Measurements from ENCODE around the gene DMRT1. TPM values are rescaled to one million over a fixed set of nuclear protein-coding genes. Genes with fewer than 3 reads are reported as not detected.

The DMRT1 gene
- total and polyA plus RNA-seq, 9 of the 15 experiments (the other 6 are each of a cell fraction or from before 2014, with no cell fraction given), result not detected

DNA sequence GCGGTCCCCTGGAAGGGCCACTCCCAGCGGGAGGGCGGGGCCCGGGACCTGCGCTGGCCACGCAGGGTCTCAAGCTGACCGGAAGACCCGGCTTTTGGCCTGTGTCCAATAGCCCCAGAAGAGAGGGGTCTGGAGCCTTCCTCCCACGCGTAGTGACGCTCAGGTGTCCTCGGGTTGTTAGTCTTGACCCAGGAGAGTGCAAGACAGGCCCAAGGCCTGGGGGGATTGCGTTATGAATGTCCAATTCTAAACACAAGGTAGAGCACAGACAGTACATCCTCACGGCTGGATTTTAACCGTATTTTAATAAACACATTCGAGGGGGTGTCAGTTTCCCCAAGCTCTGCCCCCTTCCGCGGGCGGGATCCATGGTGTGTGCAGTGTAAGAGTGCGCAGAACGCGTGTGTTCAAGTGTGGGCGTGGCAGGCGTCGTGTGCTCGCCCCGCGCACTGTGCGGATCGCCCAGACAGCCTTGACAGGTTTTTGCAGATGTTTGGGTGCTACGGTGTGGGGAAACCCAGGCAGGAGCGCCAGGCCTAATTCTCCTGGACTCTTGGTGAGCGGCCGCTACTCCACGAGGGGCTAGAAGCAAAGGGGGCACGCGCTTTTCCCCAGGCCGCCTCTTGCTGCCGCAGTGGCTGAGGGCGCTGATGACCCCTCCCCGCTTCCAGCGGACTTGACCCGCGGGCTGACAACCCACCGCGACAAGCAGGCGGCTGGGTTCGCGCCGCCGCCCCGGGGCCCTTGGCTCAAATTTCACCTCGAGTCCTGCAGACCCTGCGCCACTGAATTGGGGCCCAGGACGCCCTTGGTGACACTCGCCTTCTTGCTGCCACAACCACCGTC, 128.9 kb downstream of the DMRT1 start:
- no TSS peak for BruUV-seq (replicated peaks)
- Histone ChIP-seq H3K9me3 (replicated peaks; ENCODE audit: control insufficient read depth, insufficient read depth, low read depth, low read length) (no peaks in the 10 kb centered on the region), H4K20me1 (replicated peaks; ENCODE audit: control insufficient read depth, insufficient read depth, low read length) (no peaks in the 10 kb centered on the region), H3K4me3 (no peak overlapping the region), H3K4me1 (replicated peaks in 1 of 2; ENCODE audit: control insufficient read depth in 2 of 2, insufficient read depth in 2 of 2, low read length in 2 of 2) (no peaks in the 10 kb centered on the region), H2AFZ (ENCODE audit: low read depth, low read length) (no peak overlapping the region), H3K27ac (ENCODE audit: extremely low read depth, low read depth, low read length) (no peak overlapping the region), H3K36me3 (ENCODE audit: control insufficient read depth, insufficient read depth, low read length) (no peaks in the 10 kb centered on the region), H3K4me2 (ENCODE audit: insufficient read depth, low read length) (no peak overlapping the region), H3K27me3 (ENCODE audit: control insufficient read depth in 2 of 2, insufficient read depth in 2 of 2, low read length in 2 of 2) (peaks cover 0 to 22% of the 10 kb centered on the region in 2 experiments; a peak in 2 of 5 replicates), H3K9me1 (ENCODE audit: control insufficient read depth, insufficient read depth, low read length) (no peaks in the 10 kb centered on the region), H3K79me2 (ENCODE audit: control insufficient read depth, insufficient read depth, low read length) (no peaks in the 10 kb centered on the region), H3K9ac (ENCODE audit: insufficient read depth in 1 of 2, low read depth in 2 of 2, low read length in 2 of 2) (no peak overlapping the region)
- ChIA-PET CTCF (ENCODE audit: low intra/inter-chr PET ratio) (no interaction called here), POLR2A (no interaction called here)
- 54% methylated on average over 27 of the region's 57 CpGs for WGBS (ENCODE audit: insufficient coverage, low coverage, missing lambda C conversion rate)
- no peak for ATAC-seq
- in situ Hi-C loops (cut with MboI), result no loop called here
- no peak for DNase-seq (ENCODE audit: extremely low read depth in 1 of 4, low spot score in 3 of 4)
- FAIRE-seq, result no peak
- intact Hi-C loops (cut with micrococcal nuclease), result no loop called here
- TF ChIP-seq, protein P1, sequence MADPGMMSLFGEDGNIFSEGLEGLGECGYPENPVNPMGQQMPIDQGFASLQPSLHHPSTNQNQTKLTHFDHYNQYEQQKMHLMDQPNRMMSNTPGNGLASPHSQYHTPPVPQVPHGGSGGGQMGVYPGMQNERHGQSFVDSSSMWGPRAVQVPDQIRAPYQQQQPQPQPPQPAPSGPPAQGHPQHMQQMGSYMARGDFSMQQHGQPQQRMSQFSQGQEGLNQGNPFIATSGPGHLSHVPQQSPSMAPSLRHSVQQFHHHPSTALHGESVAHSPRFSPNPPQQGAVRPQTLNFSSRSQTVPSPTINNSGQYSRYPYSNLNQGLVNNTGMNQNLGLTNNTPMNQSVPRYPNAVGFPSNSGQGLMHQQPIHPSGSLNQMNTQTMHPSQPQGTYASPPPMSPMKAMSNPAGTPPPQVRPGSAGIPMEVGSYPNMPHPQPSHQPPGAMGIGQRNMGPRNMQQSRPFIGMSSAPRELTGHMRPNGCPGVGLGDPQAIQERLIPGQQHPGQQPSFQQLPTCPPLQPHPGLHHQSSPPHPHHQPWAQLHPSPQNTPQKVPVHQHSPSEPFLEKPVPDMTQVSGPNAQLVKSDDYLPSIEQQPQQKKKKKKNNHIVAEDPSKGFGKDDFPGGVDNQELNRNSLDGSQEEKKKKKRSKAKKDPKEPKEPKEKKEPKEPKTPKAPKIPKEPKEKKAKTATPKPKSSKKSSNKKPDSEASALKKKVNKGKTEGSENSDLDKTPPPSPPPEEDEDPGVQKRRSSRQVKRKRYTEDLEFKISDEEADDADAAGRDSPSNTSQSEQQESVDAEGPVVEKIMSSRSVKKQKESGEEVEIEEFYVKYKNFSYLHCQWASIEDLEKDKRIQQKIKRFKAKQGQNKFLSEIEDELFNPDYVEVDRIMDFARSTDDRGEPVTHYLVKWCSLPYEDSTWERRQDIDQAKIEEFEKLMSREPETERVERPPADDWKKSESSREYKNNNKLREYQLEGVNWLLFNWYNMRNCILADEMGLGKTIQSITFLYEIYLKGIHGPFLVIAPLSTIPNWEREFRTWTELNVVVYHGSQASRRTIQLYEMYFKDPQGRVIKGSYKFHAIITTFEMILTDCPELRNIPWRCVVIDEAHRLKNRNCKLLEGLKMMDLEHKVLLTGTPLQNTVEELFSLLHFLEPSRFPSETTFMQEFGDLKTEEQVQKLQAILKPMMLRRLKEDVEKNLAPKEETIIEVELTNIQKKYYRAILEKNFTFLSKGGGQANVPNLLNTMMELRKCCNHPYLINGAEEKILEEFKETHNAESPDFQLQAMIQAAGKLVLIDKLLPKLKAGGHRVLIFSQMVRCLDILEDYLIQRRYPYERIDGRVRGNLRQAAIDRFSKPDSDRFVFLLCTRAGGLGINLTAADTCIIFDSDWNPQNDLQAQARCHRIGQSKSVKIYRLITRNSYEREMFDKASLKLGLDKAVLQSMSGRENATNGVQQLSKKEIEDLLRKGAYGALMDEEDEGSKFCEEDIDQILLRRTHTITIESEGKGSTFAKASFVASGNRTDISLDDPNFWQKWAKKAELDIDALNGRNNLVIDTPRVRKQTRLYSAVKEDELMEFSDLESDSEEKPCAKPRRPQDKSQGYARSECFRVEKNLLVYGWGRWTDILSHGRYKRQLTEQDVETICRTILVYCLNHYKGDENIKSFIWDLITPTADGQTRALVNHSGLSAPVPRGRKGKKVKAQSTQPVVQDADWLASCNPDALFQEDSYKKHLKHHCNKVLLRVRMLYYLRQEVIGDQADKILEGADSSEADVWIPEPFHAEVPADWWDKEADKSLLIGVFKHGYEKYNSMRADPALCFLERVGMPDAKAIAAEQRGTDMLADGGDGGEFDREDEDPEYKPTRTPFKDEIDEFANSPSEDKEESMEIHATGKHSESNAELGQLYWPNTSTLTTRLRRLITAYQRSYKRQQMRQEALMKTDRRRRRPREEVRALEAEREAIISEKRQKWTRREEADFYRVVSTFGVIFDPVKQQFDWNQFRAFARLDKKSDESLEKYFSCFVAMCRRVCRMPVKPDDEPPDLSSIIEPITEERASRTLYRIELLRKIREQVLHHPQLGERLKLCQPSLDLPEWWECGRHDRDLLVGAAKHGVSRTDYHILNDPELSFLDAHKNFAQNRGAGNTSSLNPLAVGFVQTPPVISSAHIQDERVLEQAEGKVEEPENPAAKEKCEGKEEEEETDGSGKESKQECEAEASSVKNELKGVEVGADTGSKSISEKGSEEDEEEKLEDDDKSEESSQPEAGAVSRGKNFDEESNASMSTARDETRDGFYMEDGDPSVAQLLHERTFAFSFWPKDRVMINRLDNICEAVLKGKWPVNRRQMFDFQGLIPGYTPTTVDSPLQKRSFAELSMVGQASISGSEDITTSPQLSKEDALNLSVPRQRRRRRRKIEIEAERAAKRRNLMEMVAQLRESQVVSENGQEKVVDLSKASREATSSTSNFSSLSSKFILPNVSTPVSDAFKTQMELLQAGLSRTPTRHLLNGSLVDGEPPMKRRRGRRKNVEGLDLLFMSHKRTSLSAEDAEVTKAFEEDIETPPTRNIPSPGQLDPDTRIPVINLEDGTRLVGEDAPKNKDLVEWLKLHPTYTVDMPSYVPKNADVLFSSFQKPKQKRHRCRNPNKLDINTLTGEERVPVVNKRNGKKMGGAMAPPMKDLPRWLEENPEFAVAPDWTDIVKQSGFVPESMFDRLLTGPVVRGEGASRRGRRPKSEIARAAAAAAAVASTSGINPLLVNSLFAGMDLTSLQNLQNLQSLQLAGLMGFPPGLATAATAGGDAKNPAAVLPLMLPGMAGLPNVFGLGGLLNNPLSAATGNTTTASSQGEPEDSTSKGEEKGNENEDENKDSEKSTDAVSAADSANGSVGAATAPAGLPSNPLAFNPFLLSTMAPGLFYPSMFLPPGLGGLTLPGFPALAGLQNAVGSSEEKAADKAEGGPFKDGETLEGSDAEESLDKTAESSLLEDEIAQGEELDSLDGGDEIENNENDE (IDR thresholded peaks at IDR 0.05; ENCODE audit: low read depth, low read length), result no peak
- TF ChIP-seq ZKSCAN1 (IDR thresholded peaks at IDR 0.05; ENCODE audit: low read depth, low read length), result no peak
- TF ChIP-seq, protein P2, sequence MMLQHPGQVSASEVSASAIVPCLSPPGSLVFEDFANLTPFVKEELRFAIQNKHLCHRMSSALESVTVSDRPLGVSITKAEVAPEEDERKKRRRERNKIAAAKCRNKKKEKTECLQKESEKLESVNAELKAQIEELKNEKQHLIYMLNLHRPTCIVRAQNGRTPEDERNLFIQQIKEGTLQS (IDR thresholded peaks at IDR 0.05), result no peak
- TF ChIP-seq, protein P2 (CRISPR knock-in tag; conservative IDR thresholded peaks at IDR 0.05), result no peak
- no peak for TF ChIP-seq PCBP2 (IDR thresholded peaks at IDR 0.05; ENCODE audit: low read depth, low read length, poor library complexity, severe bottlenecking)
- TF ChIP-seq HNRNPLL (IDR thresholded peaks at IDR 0.05; ENCODE audit: low read depth, low read length, poor library complexity, severe bottlenecking), result no peak

All from K562 (cell line).